Ishikawa (cell line): ENCODE results near the gene FLOT1.

Source experiments
- CEBPB ChIP-seq: IDR thresholded peaks from 2 replicates; pipeline ENCODE4 v1.6.1; 2012
- CREB1 ChIP-seq: IDR thresholded peaks from 2 replicates; pipeline ENCODE4 v1.6.1; 2012; ENCODE audit warnings: low read depth
- EGR1 ChIP-seq: IDR thresholded peaks from 2 replicates; pipeline ENCODE4 v1.6.1; 2012
- EP300 ChIP-seq: IDR thresholded peaks from 2 replicates; pipeline ENCODE4 v1.6.1; 2012; ENCODE audit warnings: borderline replicate concordance
- FOXM1 ChIP-seq: IDR thresholded peaks from 2 replicates; pipeline ENCODE4 v1.6.1; 2012; ENCODE audit warnings: low read depth, borderline replicate concordance
- NFIC ChIP-seq: IDR thresholded peaks from 2 replicates; pipeline ENCODE4 v1.6.1; 2012
- RAD21 ChIP-seq: IDR thresholded peaks from 2 replicates; pipeline ENCODE4 v1.6.1; 2012; ENCODE audit warnings: low read depth
- TAF1 ChIP-seq: IDR thresholded peaks from 2 replicates; pipeline ENCODE4 v1.6.1; 2012; ENCODE audit warnings: low read depth, mild to moderate bottlenecking
- TCF12 ChIP-seq: IDR thresholded peaks from 2 replicates; pipeline ENCODE4 v1.6.1; 2012; ENCODE audit warnings: low read depth
- TEAD4 ChIP-seq: IDR thresholded peaks from 2 replicates; pipeline ENCODE4 v1.6.1; 2012
- USF1 ChIP-seq: IDR thresholded peaks from 2 replicates; pipeline ENCODE4 v1.6.1; 2012
- YY1 ChIP-seq: IDR thresholded peaks from 2 replicates; pipeline ENCODE4 v1.6.1; 2012; ENCODE audit warnings: low read depth
- ZBTB7A ChIP-seq: IDR thresholded peaks from 2 replicates; pipeline ENCODE4 v1.6.1; 2012; ENCODE audit warnings: low read depth
- TF ChIP-seq, protein P1 (sequence below): IDR thresholded peaks from 2 replicates; pipeline ENCODE4 v1.6.1; 2012; ENCODE audit warnings: low read depth, mild to moderate bottlenecking
- TF ChIP-seq, protein P2 (sequence below): IDR thresholded peaks from 2 replicates; pipeline ENCODE4 v1.6.1; 2012

FLOT1 gene

GRCh38 chr6:30770592-30770991, 28.1 kb upstream of the FLOT1 start:
- TF ChIP-seq, protein P1, sequence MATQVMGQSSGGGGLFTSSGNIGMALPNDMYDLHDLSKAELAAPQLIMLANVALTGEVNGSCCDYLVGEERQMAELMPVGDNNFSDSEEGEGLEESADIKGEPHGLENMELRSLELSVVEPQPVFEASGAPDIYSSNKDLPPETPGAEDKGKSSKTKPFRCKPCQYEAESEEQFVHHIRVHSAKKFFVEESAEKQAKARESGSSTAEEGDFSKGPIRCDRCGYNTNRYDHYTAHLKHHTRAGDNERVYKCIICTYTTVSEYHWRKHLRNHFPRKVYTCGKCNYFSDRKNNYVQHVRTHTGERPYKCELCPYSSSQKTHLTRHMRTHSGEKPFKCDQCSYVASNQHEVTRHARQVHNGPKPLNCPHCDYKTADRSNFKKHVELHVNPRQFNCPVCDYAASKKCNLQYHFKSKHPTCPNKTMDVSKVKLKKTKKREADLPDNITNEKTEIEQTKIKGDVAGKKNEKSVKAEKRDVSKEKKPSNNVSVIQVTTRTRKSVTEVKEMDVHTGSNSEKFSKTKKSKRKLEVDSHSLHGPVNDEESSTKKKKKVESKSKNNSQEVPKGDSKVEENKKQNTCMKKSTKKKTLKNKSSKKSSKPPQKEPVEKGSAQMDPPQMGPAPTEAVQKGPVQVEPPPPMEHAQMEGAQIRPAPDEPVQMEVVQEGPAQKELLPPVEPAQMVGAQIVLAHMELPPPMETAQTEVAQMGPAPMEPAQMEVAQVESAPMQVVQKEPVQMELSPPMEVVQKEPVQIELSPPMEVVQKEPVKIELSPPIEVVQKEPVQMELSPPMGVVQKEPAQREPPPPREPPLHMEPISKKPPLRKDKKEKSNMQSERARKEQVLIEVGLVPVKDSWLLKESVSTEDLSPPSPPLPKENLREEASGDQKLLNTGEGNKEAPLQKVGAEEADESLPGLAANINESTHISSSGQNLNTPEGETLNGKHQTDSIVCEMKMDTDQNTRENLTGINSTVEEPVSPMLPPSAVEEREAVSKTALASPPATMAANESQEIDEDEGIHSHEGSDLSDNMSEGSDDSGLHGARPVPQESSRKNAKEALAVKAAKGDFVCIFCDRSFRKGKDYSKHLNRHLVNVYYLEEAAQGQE: no peak
- TF ChIP-seq USF1: no peak
- no peak for TF ChIP-seq CEBPB
- TF ChIP-seq FOXM1: no peak
- TF ChIP-seq TCF12: no peak
- TF ChIP-seq TAF1: no peak
- no peak for TF ChIP-seq EGR1
- no peak for TF ChIP-seq NFIC
- TF ChIP-seq EP300: no peak
- TF ChIP-seq TEAD4: no peak
- no peak for TF ChIP-seq YY1
- TF ChIP-seq, protein P2, sequence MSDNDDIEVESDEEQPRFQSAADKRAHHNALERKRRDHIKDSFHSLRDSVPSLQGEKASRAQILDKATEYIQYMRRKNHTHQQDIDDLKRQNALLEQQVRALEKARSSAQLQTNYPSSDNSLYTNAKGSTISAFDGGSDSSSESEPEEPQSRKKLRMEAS: no peak
- no peak for TF ChIP-seq RAD21
- no peak for TF ChIP-seq CREB1

- TF ChIP-seq NFIC (no peak), TEAD4 (no peak), TCF12 (no peak), FOXM1 (no peak), CEBPB (no peak), EP300 (no peak), EGR1 (no peak), ZBTB7A (no peak)
- TF ChIP-seq, protein P1: no peak
These were observed 27.5 kb upstream of the FLOT1 start for GRCh38 chr6:30769853-30770524.

DNA sequence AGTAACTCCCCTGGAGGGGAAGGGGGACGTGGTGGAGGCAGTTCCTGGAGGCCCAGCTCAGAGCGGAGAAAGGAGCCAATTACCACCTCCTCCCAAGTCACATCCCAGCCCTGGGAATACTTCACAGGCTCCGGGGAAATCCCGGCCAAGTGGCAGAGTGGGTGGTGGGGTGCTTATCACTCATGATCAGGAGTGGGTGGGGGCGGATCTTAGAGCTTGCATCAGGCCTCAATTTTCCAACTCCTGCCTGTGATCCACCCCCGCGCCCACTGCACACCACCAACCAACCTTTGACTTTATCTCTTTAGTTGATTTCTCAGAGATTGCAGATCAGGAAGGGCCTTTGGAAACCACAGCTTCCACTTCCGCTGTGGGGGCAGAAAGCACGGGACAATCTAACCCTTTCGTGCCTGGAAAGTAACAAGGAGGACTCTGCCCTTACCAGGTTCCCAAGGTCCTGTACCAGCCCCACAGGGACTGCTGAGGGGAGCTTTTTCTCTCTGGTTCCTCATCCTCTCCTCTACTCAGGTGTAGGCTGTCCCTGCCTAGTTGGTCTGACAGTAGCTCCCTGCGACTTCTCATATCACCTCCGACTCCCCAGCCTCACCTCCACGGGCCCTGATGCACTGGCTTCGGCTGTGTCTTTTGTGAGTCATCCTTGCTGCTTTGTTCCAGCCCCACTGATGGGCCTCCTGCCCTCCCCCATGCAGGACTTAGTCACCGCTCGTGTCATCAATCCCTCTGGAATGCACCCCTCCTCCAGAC, 26.8 kb upstream of the FLOT1 start:
- TF ChIP-seq NFIC (peak; percentile 57; the same call in 1 of the 2 replicates), YY1 (0 out of 2 replicates have a peak, but pooled peaks have one; percentile 23), EP300 (peak; percentile 77), TCF12 (peak; percentile 81), FOXM1 (peak; percentile 42; the same call in 1 of the 2 replicates), TAF1 (no peak), ZBTB7A (no peak), EGR1 (peak; percentile 19; the same call in 1 of the 2 replicates), TEAD4 (peak; percentile 85), CREB1 (no peak)
- TF ChIP-seq, protein P2: peak; percentile 44
- TF ChIP-seq, protein P1: no peak

DNA sequence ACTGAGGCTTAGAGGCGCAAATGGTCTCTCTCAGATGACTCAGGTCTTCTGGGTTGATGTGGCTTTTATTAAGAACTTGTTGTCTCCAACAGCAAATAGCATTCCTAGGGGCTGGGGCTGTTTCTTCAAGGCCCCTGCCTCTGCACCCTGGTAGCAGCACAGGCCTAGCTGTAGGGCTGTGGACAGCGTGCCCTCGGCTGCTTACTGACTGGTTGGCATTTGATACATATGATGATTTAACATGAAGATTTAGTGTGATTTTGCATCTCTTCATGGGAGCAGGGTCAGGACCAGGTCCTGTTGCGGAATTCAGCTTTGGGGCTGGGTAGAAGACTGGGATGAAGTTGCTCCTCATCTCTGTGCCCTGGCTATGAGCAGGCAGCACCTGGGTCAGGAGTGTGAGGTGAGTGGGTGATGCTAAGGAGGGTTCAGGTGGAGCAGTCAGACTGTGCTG, 26.2 kb upstream of the FLOT1 start:
- no peak for TF ChIP-seq CREB1
- TF ChIP-seq YY1: no peak
- TF ChIP-seq NFIC: no peak
- no peak for TF ChIP-seq TCF12
- TF ChIP-seq FOXM1: no peak
- TF ChIP-seq TAF1: no peak
- no peak for TF ChIP-seq CEBPB
- no peak for TF ChIP-seq EGR1
- no peak for TF ChIP-seq EP300
- no peak for TF ChIP-seq USF1
- no peak for TF ChIP-seq RAD21
- no peak for TF ChIP-seq TEAD4
- TF ChIP-seq ZBTB7A: no peak
- TF ChIP-seq, protein P1: no peak
- TF ChIP-seq, protein P2: no peak
